HG02840 (cell line): ENCODE results near the gene DAB2IP.
"Not testable (repeated sequence)": the region's sequence is repeated elsewhere in the genome, so short reads cannot be mapped to it uniquely, and the experiment has no call there.

ENCODE experiments used
- ATAC-seq: cut with Tn5 transposase; IDR thresholded peaks from one replicate; pipeline ENCODE4 v1.9.1; 2021; ENCODE audit warnings: mild to moderate bottlenecking, moderate library complexity, moderate number of reproducible peaks; ENCODE audit not compliant: unreplicated experiment, low FRiP score

The DAB2IP gene

GRCh38 chr9:121737481-121737931, 86.1 kb downstream of the DAB2IP start:
- no peak for ATAC-seq

- no peak for ATAC-seq
These were observed 87.0 kb downstream of the DAB2IP start for GRCh38 chr9:121738411-121738810.

GRCh38 chr9:121738968-121739367, 87.5 kb downstream of the DAB2IP start:
- no peak for ATAC-seq

- ATAC-seq, result no peak
These were observed 88.5 kb downstream of the DAB2IP start for GRCh38 chr9:121739971-121740370.

- ATAC-seq, result no peak
These were observed 89.9 kb downstream of the DAB2IP start for GRCh38 chr9:121741228-121741918.

- ATAC-seq, result not testable (repeated sequence)
These were observed 90.5 kb downstream of the DAB2IP start for GRCh38 chr9:121741919-121742283.

GRCh38 chr9:121742923-121743322, 91.5 kb downstream of the DAB2IP start:
- ATAC-seq, result no peak

- ATAC-seq, result no peak
These were observed 92.1 kb downstream of the DAB2IP start for GRCh38 chr9:121743441-121744001.

- no peak for ATAC-seq
These were observed 92.7 kb downstream of the DAB2IP start for GRCh38 chr9:121744002-121744686.

- no peak for ATAC-seq
These were observed 93.4 kb downstream of the DAB2IP start for GRCh38 chr9:121744687-121745395.

GRCh38 chr9:121745396-121745695, 93.9 kb downstream of the DAB2IP start:
- ATAC-seq, result no peak

- no peak for ATAC-seq
These were observed 95.0 kb downstream of the DAB2IP start for GRCh38 chr9:121746411-121746810.

GRCh38 chr9:121746866-121747265, 95.4 kb downstream of the DAB2IP start:
- ATAC-seq, result no peak

GRCh38 chr9:121748074-121748473, 96.6 kb downstream of the DAB2IP start:
- ATAC-seq, result no peak

GRCh38 chr9:121748727-121749423, 97.4 kb downstream of the DAB2IP start:
- ATAC-seq, result no peak

GRCh38 chr9:121749614-121750013, 98.2 kb downstream of the DAB2IP start:
- no peak for ATAC-seq

GRCh38 chr9:121750259-121750714, 98.9 kb downstream of the DAB2IP start:
- ATAC-seq, result no peak

GRCh38 chr9:121750715-121751623, 99.5 kb downstream of the DAB2IP start:
- ATAC-seq, result no peak

- ATAC-seq, result no peak
These were observed 100.4 kb downstream of the DAB2IP start for GRCh38 chr9:121751686-121752445.
